Neutrophil (primary cell): ENCODE results near the gene SLC23A1.

Experiments
- H3K27ac ChIP-seq: fragments of 200-600 bp; sonication (generic); 2 replicates; pipeline ENCODE4 v1.5.1; 2016; ENCODE audit warnings: mild to moderate bottlenecking, moderate library complexity
- H3K27me3 ChIP-seq: fragments of 200-600 bp; sonication (generic); 2 replicates; pipeline ENCODE4 v1.6.0; 2016; ENCODE audit warnings: mild to moderate bottlenecking
- H3K36me3 ChIP-seq: fragments of 200-600 bp; sonication (generic); 2 replicates; pipeline ENCODE4 v1.5.1; 2017
- H3K4me1 ChIP-seq, 2 experiments: fragments of 200-600 bp in 1 of 2; sonication (generic) in 1 of 2; 1 replicate in 1 of 2; 2 replicates in 1 of 2; pipeline versions ENCODE4 v1.5.1 to v1.6.1; 2013 to 2016; ENCODE audit warnings: low read depth in 1 of 2, low read length in 1 of 2, mild to moderate bottlenecking in 1 of 2, moderate library complexity in 1 of 2; ENCODE audit not compliant: control insufficient read depth in 1 of 2, insufficient read depth in 1 of 2
- H3K4me3 ChIP-seq, 2 experiments: fragments of 200-600 bp in 1 of 2; sonication (generic) in 1 of 2; 1 replicate in 1 of 2; 2 replicates in 1 of 2; pipeline ENCODE4 v1.5.1; 2013 to 2016; ENCODE audit warnings: low read depth in 1 of 2, low read length in 1 of 2, mild to moderate bottlenecking in 1 of 2, moderate library complexity in 1 of 2
- H3K9me3 ChIP-seq: fragments of 200-600 bp; sonication (generic); 2 replicates; pipeline ENCODE4 v1.5.1; 2016
- CTCF ChIP-seq: fragments of 200-600 bp; sonication (generic); IDR thresholded peaks from 2 replicates; pipeline ENCODE4 v1.5.1; 2016; ENCODE audit warnings: antibody characterized with exemption

The SLC23A1 gene

GRCh38 chr5:139376364-139376763 lies 6.7 kb downstream of the SLC23A1 start:
- TF ChIP-seq CTCF, result no peak
- Histone ChIP-seq H3K36me3 (peaks cover 47% of the 10 kb centered on the region), H3K4me1 (peaks cover 0 to 4% of the 10 kb centered on the region in 2 experiments), H3K27me3 (no peaks in the 10 kb centered on the region), H3K9me3 (no peaks in the 10 kb centered on the region), H3K4me3 (no peak overlapping the region), H3K27ac (no peak overlapping the region)

GRCh38 chr5:139374909-139375308 lies 8.2 kb downstream of the SLC23A1 start:
- Histone ChIP-seq H3K27ac (no peak overlapping the region), H3K27me3 (no peaks in the 10 kb centered on the region), H3K36me3 (peaks cover 58% of the 10 kb centered on the region), H3K9me3 (no peaks in the 10 kb centered on the region), H3K4me3 (no peak overlapping the region), H3K4me1 (peaks cover 0 to 4% of the 10 kb centered on the region in 2 experiments)
- no peak for TF ChIP-seq CTCF

- H3K27me3 ChIP-seq, result no peaks in the 10 kb centered on the region
- no peak for TF ChIP-seq CTCF
- H3K36me3 ChIP-seq, result peaks cover 83% of the 10 kb centered on the region
- H3K4me1 ChIP-seq, result no peaks in the 10 kb centered on the region
- H3K27ac ChIP-seq, result no peak overlapping the region
- H3K9me3 ChIP-seq, result no peaks in the 10 kb centered on the region
- H3K4me3 ChIP-seq, result no peak overlapping the region
Measured at GRCh38 chr5:139371482-139372435, 11.3 kb downstream of the SLC23A1 start.

GRCh38 chr5:139369181-139369580 lies 13.9 kb downstream of the SLC23A1 start:
- H3K9me3 ChIP-seq, result no peaks in the 10 kb centered on the region
- H3K36me3 ChIP-seq, result peaks cover 96% of the 10 kb centered on the region
- H3K27ac ChIP-seq, result no peak overlapping the region
- no peaks in the 10 kb centered on the region for H3K4me1 ChIP-seq
- H3K27me3 ChIP-seq, result no peaks in the 10 kb centered on the region
- H3K4me3 ChIP-seq, result no peak overlapping the region
- TF ChIP-seq CTCF, result no peak

GRCh38 chr5:139368613-139369012 lies 14.5 kb downstream of the SLC23A1 start:
- no peaks in the 10 kb centered on the region for H3K27me3 ChIP-seq
- no peak for TF ChIP-seq CTCF
- peaks cover 97% of the 10 kb centered on the region for H3K36me3 ChIP-seq
- H3K4me1 ChIP-seq, result no peaks in the 10 kb centered on the region
- H3K27ac ChIP-seq, result no peak overlapping the region
- H3K9me3 ChIP-seq, result no peaks in the 10 kb centered on the region
- no peak overlapping the region for H3K4me3 ChIP-seq
